Activated CD8-positive, alpha-beta memory T cell treated with anti-CD3 and anti-CD28 coated beads for 1 hour (primary cell): ENCODE results near the gene ACSL1.

Experiments
- DNase-seq, 2 donors: peaks; one replicate each; pipeline ENCODE4 v3.0.0-alpha.2; 2020; ENCODE audit warnings: low read depth in 1 of 2; ENCODE audit errors: extremely low read depth in 1 of 2

ACSL1 gene

DNA sequence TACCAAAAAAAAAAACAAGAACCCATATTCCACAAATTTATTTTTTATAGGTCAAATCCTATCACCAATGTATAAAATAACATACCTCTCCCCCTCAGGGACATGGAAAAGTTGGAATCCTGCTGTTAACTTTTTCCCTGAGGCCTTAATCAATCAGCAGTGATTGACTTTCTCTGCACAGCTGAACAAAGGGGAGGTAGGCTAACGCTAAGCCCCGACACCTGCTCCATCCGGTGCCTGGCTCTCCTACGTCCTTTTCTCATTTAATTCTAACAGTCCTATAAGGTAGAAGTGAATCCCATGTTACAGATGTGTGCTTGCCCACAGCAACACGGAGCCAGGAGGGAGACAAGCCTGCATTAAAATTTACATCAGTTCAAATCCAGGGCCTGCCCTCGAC is 94.7 kb downstream of the ACSL1 start:
- DNase-seq: no peak

DNA sequence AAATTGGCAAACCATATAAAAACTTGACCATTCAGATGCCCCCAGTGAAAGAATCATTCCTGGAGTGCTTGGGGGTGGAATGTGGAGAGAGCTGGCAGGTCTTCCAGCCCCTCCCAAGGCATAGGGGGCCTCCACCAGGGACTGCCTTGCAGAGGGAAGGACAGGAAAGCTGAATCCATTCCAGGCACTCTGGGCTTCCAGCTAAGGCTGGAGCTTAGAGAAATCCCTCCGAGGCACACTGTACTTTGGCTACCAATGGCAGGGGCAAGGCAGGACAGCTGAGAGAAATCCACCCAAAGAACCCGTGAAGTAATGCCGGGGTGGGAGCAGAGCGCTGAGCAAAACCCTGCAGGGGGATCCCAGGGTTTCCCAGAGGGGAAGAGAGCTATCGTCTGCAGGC is 95.8 kb downstream of the ACSL1 start:
- no peak for DNase-seq

DNA sequence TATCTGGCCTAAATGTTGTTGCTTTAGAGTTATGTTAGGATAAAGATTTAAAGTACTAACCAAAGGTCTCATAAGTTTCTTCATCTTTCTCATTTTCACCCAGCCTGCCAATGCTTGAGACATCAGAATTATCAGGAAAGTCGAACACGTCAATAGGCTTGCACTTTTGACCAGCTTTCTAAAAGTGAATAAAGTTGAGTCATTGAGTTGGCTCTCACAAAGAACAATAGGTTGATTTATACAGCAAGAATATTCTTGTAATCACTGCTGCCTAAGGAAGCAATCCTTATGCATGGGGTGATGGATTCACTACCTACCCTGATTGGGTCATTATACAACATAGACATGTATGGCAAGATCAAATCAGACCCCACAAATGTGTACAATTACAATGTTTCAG is 96.9 kb downstream of the ACSL1 start:
- DNase-seq: no peak

DNA sequence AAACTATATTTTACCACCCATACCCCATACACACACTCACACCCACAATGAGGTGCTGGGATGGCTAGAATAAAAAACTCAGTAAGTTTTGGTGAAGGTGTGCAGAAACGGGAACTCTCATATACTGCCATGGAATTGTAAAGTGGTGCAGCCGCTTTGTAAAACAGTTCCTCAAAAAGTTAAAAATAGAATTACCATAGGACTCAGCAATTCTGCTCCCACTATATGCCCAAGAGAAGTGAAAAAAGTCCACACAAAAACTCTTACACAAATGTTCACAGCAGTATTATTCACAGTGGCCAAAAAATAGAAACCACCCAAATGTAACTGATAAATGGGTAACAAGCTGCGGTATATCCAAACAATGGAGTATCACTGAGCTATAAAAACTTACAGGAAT is 98.3 kb downstream of the ACSL1 start:
- DNase-seq: no peak

DNA sequence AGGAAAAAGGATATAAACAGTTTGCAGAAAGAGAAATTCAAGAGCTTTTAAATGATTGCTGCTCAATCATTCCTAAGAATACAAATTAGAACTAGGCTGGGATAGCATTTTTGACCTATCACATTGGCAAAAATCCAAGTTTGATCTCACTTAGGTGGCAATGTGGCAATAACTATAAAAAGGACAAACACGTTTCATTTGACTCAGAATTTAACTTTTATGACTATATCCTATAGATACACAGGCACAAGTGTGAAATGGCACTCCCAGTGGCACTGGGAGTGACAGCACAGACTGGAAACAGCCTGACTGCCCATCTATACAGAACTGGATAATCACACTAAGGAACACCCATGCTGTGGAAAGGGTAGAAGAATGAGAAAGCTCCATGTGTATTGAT is 103.0 kb downstream of the ACSL1 start:
- no peak for DNase-seq

DNA sequence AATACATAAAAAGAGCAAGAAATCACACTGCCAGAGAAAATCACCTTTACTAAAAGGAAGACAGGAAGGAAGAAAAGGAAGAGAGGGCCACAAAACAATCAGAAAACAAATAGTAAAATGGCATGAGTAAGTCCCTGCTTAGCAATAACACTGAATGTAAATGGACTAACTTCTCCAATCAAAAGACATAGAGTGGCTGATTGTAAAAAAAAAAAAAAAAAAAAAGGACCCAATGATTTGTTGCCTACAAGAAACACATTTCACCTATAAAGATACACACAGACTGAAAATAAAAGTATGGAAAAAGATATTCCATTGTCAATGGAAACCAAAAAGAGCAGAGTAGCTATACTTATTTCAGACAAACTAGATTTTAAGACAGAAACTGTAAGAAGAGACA is 104.5 kb downstream of the ACSL1 start:
- DNase-seq: no peak

DNA sequence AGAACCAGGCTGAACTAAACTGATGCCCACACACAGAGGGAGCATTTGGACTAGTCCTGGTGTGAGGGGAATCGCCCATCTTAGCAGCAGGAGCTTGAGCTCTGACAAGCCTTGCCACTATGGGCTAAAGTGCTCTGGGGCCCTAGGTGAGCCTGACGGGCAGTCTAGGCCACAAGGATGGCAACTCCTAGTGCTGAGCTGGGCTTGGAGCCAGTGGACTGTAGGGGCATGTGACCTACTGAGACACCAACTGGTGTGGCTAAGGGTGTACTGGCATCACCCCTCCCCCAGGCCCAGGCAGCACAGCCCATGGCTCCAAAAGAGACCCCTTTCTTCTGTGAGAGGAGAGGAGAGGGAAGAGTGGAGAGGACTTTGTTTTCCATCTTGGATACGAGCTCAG is 106.4 kb downstream of the ACSL1 start:
- no peak for DNase-seq

DNA sequence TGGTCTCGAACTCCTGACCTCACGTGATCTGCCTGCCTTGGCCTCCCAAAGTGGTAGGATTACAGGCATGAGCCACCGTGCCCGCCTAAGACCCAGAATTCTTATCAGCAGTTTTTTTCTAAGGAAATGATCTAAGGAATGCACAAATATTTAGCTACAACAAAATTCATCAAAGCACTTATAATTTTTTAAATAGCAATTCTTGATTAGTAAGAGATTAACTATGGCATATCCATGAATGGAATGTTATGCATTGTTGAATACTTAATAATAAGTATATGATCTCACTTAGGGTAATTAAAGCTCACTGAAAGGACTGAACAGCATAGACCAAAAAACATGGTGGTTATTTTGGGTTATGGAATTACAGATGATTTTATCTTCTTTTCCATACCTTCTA is 110.2 kb downstream of the ACSL1 start:
- no peak for DNase-seq

DNA sequence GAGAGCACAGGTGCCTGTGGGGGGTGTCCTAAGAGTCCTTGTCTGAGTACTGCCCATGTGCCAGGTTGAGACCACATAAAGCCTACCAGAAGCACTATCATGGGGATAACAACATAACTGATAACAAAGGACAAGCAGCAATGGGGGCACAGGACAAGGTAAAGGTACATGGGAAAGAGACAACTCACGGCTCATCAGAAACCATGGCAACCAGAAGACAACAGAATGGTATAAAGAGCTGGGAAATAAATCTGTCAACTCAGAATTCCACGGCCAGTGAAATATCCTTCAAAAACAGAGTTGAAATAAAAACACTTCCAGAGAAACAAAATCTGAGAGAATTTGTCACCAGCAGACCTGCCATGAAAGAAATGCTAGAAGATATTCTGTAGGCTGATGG is 111.9 kb downstream of the ACSL1 start:
- no peak for DNase-seq

DNA sequence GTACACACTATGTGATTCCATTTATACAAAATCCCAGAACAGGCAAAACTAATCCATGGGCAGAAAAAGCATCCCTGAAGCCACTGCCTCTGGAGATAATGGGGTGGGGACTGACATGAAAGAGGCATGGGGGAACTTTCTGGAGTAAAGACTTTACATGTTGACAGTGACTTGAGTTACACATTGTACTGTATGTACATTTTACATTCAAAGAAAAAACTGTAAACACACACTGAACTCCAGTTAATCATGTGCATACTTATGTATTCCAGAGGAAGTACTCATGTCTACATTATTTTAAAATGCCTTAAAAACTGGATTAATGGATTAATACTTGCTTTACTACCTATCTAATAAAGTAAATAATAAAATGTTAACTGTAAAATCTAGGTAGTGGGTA is 113.4 kb downstream of the ACSL1 start:
- no peak for DNase-seq

DNA sequence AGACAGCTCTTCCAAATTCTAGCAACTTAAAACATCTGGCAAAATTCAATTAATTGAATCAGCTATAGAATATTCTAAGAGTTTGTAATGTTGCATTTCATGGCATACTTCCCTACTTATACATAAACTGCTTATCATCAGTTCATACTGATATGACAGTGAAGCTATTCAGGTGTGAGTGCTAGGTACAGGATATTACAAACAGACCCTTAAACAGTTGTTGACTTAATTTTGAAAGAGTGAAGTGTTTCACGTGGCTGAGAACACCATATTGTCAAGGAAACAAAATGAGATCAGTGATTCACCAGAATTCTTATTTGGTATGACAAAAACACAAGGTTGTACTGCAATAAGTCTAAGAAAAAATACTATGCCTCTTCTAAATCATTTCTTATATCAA is 119.3 kb downstream of the ACSL1 start:
- no peak for DNase-seq

DNA sequence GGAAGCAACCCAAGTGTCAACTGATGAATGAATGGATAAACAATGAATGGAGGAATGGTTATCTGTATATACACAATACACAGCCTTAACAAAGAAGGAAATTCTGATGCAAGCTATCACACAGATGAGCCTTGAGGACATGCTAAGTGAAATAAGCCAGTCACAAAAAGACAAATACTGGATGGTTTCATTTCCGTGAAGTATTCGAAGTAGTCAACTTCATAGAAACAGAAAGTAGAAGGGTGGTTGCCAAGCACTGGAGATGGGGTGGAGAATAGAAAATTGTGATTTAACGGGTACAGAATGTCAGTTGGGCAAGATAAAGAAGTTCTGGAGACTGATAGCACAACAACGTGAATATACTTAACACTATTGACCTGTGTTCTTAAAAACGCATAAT is 120.1 kb downstream of the ACSL1 start:
- DNase-seq: no peak
